SK-N-MC (cell line): ENCODE results near the gene UHRF2.

Experiments used
- FOXP2 ChIP-seq: optimal IDR thresholded peaks from 2 replicates; pipeline ENCODE3; 2011; ENCODE audit warnings: mild to moderate bottlenecking, moderate library complexity; ENCODE audit not compliant: insufficient read depth; ENCODE audit errors: extremely low read length, control extremely low read depth
- POLR2AphosphoS5 ChIP-seq: IDR thresholded peaks from 2 replicates; pipeline ENCODE4 v1.6.1; 2012; ENCODE audit warnings: mild to moderate bottlenecking, low read depth, low read length, borderline replicate concordance

DNA sequence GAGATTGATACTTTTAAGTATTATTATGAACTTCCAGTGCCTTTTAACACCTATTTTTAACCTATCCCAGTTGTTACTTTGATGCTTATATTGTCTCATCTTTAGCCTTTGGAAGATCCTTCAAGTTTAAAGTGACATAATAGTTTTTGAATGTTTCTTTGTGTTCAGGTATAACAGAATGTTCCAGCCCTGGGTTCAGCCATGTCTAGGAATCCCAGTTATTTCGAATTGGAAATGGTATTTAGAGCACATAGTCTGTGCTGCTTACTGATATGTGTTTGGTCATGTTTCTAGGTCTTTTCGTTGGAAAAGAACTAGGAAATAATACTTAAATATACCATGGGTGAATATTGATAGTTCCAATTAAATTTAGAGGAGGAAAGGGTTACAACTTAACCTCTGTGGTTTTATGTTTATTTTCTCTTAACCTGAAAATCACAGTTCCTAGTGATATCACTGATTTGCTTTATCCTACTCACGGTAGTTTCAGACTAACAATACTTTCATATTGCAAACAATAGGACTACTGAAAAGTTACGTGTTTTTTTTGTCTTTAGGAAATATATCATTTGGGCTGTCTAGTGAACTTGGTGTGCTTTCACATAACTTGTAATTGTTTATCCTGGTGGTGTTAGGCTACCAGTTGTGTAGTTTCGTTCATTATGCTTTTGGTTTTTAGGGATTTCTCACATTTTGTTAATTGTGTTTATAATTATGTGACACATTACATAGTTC lies 37.8 kb downstream of the UHRF2 start:
- TF ChIP-seq POLR2AphosphoS5 (no peak), FOXP2 (no peak)
